AG04449 (cell line): ENCODE data around the gene CEP192.

Experiments
- CTCF ChIA-PET: fragments of 350-600 bp; formaldehyde crosslinking; extraction: SDS; loops from one replicate; lab custom pipeline; 2021; ENCODE audit warnings: antibody characterized with exemption; lab: Yijun Ruan, JAX
- POLR2A ChIA-PET: fragments of 400-600, 350-600 bp; formaldehyde crosslinking; extraction: SDS; loops from one replicate; lab custom pipeline; 2020; ENCODE audit warnings: antibody characterized with exemption, inconsistent platforms; lab: Yijun Ruan, JAX
- DNase-seq: peaks from one replicate; pipeline ENCODE4 v3.0.0-alpha.2; 2010; ENCODE audit warnings: low read depth, low spot score
- H3K4me3 ChIP-seq: 2 replicates; pipeline ENCODE4 v1.5.1; 2011; ENCODE audit warnings: low read depth, mild to moderate bottlenecking, control low read depth, low read length
- CTCF ChIP-seq: IDR thresholded peaks from one replicate; pipeline ENCODE4 v1.5.1; 2011; ENCODE audit warnings: mild to moderate bottlenecking, moderate library complexity, low read length, control low read depth, inconsistent platforms; ENCODE audit not compliant: insufficient read depth; ENCODE audit errors: missing control alignments

CEP192 gene

GRCh38 chr18:13108330-13108729, 117.2 kb downstream of the CEP192 start:
- POLR2A ChIA-PET, result no interaction called here
- CTCF ChIA-PET, result interaction anchor here (3.0 kb wide), 1 partner anchor 51 kb away, joined by 10 read pairs; no protein-coding TSS in a partner anchor
- DNase-seq, result no peak
- no peak overlapping the region for H3K4me3 ChIP-seq
- no peak for TF ChIP-seq CTCF

- ChIA-PET CTCF (interaction anchor here (3.0 kb wide), 1 partner anchor 48 kb away, joined by 10 read pairs; no protein-coding TSS in a partner anchor), POLR2A (no interaction called here)
- no peak overlapping the region for H3K4me3 ChIP-seq
- no peak for DNase-seq
- TF ChIP-seq CTCF, result no peak
These were observed 119.4 kb downstream of the CEP192 start for GRCh38 chr18:13110559-13110958.

- no peak overlapping the region for H3K4me3 ChIP-seq
- TF ChIP-seq CTCF, result peak; percentile 59
- ChIA-PET CTCF (interaction anchor here (0.6 to 1.9 kb wide), 14 partner anchors 10 to 520 kb away, joined by 3 to 23 read pairs (median 3); no protein-coding TSS in a partner anchor), POLR2A (no interaction called here)
- DNase-seq, result no peak
These were observed 121.8 kb downstream of the CEP192 start for GRCh38 chr18:13112982-13113381.

- no peak for DNase-seq
- no peak overlapping the region for H3K4me3 ChIP-seq
- no peak for TF ChIP-seq CTCF
- POLR2A ChIA-PET, result no interaction called here
- CTCF ChIA-PET, result interaction anchor here (1.9 kb wide), 1 partner anchor 39 kb away, joined by 8 read pairs; no protein-coding TSS in a partner anchor
These were observed 129.1 kb downstream of the CEP192 start for GRCh38 chr18:13120255-13120654.

GRCh38 chr18:13120983-13121441, 129.8 kb downstream of the CEP192 start:
- POLR2A ChIA-PET, result interaction anchor here (0.6 kb wide), 1 partner anchor 100 kb away, joined by 4 read pairs; no protein-coding TSS in a partner anchor
- no peak overlapping the region for H3K4me3 ChIP-seq
- CTCF ChIA-PET, result interaction anchor here (1.1 to 5.4 kb wide), 3 partner anchors 8 to 38 kb away, joined by 3 to 23 read pairs (median 4); no protein-coding TSS in a partner anchor
- DNase-seq, result peak; percentile 73
- TF ChIP-seq CTCF, result no peak

- no peak for DNase-seq
- ChIA-PET POLR2A (no interaction called here), CTCF (interaction anchor here (1.7 to 5.4 kb wide), 2 partner anchors 11 to 36 kb away, joined by 12 to 23 read pairs; no protein-coding TSS in a partner anchor)
These were observed 133.2 kb downstream of the CEP192 start for GRCh38 chr18:13124411-13124810.

More at GRCh38 chr18:13124411-13124810, 133.2 kb downstream of the CEP192 start:
- H3K4me3 ChIP-seq, result no peak overlapping the region
- no peak for TF ChIP-seq CTCF
